GM19023 (cell line): ENCODE measurements around the gene HOXB7.

Experiments used
- ATAC-seq: cut with Tn5 transposase; IDR thresholded peaks from one replicate; pipeline ENCODE4 v1.9.1; 2021; ENCODE audit warnings: mild to moderate bottlenecking, moderate library complexity; ENCODE audit not compliant: unreplicated experiment

The HOXB7 gene

GRCh38 chr17:48610282-48611211 is at the start of gene HOXB7:
TSS of gene HOXB7 (minus strand) at chr17:48611017. CDS start at chr17:48610918, 99 bp downstream.
- ATAC-seq: no peak

DNA sequence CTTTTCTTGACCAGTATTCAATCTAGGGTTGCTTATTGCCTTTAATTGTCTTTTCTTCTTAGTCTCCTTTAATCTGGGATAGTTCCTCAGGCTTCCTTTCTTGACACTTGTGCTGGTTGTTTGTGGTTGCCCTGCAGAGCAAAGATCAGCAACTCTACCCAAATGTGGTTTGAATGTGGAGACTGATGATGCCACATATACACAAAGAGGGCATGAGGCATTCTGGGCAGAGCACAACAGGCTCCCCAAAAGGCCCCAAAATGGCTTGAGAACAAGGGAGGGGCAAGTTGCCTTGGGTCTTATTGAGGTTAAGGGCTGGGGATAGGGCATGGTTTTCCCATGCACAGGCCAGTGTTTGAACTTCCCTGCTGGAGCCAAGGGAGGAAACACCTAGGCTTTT is 45.1 kb upstream of the HOXB7 start:
- ATAC-seq: no peak

GRCh38 chr17:48649741-48650140 is 38.9 kb upstream of the HOXB7 start:
- no peak for ATAC-seq

DNA sequence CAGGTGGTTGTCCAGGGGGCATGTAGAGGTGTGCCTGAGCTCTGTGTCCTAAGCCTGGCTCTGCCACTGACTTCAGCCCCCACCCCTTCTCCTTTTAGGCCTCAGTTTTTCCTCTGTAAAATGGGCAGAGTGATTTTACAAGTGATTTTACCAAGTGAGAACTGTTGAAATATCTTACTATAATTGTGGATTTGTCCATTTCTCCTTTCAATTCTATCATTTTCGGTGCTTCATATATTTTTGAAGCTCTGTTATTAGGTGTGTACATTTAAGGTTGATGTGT is 37.1 kb upstream of the HOXB7 start:
- ATAC-seq: no peak

GRCh38 chr17:48647103-48647962 is 36.5 kb upstream of the HOXB7 start:
- ATAC-seq: no peak

GRCh38 chr17:48646183-48647102 is 35.6 kb upstream of the HOXB7 start:
- ATAC-seq: no peak

DNA sequence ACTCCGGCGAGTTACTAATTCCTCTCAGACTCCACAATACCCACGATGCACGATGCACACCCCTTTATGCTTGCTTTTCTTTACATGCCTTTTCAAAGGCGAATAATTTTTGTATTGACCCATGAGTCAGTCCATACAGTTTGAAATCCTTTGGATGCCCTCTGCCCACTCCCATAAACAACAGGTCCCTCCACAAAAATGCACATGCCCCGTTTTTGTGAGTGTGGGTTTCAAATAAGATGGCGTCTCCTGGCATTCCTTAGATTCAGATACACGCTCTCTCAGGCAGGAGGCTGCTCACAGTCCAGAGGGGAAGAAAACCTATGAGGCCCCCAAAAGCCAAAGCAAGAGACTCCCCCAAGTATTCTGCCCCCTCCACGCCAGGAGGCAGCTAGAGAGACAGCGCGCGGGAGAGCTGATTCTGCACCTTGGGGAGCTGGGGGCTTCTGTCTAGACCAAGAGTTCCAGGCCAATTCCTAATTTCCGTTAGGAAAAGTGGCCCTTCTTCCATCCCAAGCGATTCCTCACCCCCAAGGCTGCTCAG is 34.9 kb upstream of the HOXB7 start:
- no peak for ATAC-seq

DNA sequence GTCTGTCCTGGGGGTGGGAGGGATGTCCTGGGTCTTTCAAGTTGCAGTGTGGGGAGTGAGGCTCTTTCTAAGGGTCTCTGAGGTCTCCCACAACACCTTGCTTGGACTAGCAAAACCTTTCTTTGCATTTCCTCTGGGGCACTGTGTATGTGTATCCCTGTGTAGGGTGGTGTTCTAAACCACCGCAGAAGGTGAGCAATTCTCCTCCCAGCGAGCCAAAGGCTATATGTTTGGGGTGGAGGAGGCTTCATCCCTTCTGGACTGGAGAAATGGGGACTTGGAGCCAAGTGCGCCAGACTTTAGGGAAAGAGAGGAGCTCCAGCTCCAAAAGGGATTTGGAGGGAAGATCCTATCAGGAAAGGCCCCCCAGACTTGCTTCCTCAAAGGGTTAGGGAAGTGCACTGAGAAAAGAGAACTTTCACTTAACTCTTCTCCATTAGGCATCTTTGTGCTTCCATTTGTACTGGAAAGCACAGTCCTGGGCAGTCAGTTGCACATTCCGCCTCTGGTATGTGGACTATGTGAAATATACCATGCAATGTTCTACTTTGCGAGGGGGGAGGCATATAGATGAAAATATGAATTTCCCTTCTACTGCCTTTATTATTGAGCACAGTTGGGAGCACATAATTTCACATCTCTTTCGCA is 34.2 kb upstream of the HOXB7 start:
- no peak for ATAC-seq

GRCh38 chr17:48644159-48644558 is 33.3 kb upstream of the HOXB7 start:
- ATAC-seq: no peak

- ATAC-seq: no peak
Measured at GRCh38 chr17:48643697-48644012, 32.8 kb upstream of the HOXB7 start.

- no peak for ATAC-seq
Measured at GRCh38 chr17:48642843-48643696, 32.3 kb upstream of the HOXB7 start.

DNA sequence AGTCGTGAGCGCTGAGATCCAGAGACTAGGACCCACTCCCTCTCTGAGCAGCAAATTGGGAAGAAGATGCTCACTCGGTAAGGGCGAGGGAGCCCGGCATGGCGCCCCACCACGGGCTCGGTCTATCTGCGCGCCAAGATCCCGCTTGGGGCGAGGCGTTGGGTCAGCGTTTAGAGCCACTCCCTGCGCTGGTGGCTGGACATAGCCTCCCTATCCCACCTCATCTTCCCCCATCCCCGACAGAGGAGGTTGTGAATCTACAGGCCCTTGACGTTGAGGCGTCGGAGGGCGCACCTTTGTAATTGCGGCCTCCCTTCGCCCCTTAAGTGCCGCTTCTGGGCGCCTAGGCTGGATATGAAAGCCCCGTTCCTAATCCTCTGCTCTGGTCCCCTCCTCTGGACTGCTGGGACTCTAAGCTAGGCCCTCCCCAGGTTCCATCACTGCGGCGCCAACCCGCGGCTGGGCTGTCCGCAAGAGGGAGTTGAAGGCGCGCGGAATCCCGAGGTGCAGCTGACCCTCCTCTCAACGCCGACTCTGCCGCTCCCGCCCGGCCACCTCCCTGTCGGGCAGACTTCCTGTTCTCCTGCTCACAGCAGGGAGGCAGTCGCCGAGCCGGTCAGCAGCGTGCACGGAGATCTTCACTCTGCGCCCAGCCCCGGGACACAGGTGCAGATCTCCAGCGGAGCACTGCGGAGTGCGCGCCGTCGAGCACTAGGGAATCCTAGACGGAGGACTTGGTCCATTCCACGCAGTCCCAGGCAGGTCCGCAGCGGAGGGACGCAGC is 31.4 kb upstream of the HOXB7 start:
- ATAC-seq: no peak

- ATAC-seq: no peak
Measured at GRCh38 chr17:48641541-48642058, 30.8 kb upstream of the HOXB7 start.

DNA sequence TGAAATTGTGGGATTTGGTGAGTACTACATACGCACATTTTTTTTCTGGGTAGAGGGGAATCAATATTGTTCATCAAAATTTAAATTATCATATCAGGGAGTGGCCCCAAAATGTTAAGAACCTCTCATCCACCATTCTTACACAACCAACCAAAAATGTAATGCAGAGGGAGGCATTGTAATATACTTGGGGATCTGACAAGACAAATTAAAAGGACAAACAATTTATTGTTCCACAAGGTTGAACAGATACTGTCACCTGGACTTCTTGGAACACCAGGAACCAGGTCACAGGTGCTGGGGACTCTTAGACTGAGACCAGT is 30.0 kb upstream of the HOXB7 start:
- no peak for ATAC-seq

GRCh38 chr17:48639982-48640857 is 29.4 kb upstream of the HOXB7 start:
- no peak for ATAC-seq

DNA sequence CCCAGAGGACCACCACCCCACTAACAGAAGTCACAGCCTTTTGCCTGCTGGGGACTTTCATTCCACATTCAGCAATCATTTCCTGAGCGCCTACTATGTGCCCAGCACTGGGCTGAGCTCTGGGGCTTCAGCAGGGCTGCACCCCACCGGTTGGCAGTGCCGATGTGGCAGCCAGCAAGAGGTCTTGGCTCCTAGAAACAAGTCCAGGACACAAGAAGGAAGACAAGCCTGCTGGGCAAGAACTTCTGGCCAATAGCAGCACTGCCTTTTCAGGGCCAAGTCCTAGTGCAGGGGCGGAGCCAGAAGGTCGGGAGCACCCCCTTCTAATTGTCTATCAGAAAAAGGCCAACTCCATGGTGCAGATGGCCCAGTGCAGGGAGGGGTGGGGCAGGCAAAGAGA is 28.3 kb upstream of the HOXB7 start:
- ATAC-seq: no peak
